Adipose tissue (tissue), 3 donors: ENCODE results near the gene TUBB8B. TPM values are rescaled to one million over a fixed set of nuclear protein-coding genes. Genes with fewer than 3 reads are reported as not detected.
"Not testable (repeated sequence)": the region's sequence is repeated elsewhere in the genome, so short reads cannot be mapped to it uniquely, and the experiment has no call there.

Experiments used
- H3K27ac ChIP-seq: one replicate; pipeline ENCODE4 v1.5.1; 2013; ENCODE audit warnings: low read depth, low read length
- WGBS, 3 donors: extraction: QIAGEN DNeasy Blood & Tissue Kit; methylation state at CpG; one replicate each; pipeline ENCODE4 v1.1.7; 2013; 5-methylcytosine and 5-hydroxymethylcytosine counted together
- polyA plus RNA-seq, 3 donors: library from polyadenylated mRNA; stranded (reverse); fragments of 200-250 nt; gene quantifications; one replicate each; pipeline ENCODE4 v1.2.3, GENCODE V29; 2013
- donor health status: healthy with polysubstance abuse.
- donor health status: Bipolar disorder and iron deficiency.
- donor health status: healthy.

The TUBB8B gene
- polyA plus RNA-seq = under 1 TPM in 2 of 3 donors, not detected in 1; 0.15 to 0.26 TPM

GRCh38 chr18:49176-49665 is at the start of gene TUBB8B:
Gene TUBB8B (minus strand): TSS chr18:49615. CDS start chr18:49557, 58 bp downstream.
- 87 to 89% (median 88%) methylated on average over 24 to 30 of the region's 37 CpGs for WGBS, 3 donors
- not testable (repeated sequence) for H3K27ac ChIP-seq

GRCh38 chr18:97252-97914 is 48.0 kb upstream of the TUBB8B start:
- WGBS, 3 donors = 72 to 90% (median 75%) methylated on average over 15 to 19 of the region's 31 CpGs

DNA sequence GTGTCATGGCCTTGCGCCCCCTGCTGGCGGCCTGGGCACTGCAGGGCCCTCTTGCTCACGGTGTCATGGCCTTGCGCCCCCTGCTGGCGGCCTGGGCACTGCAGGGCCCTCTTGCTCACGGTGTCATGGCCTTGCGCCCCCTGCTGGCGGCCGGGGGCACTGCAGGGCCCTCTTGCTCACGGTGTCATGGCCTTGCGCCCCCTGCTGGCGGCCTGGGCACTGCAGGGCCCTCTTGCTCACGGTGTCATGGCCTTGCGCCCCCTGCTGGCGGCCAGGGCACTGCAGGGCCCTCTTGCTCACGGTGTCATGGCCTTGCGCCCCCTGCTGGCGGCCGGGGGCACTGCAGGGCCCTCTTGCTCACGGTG is 47.3 kb upstream of the TUBB8B start:
- 65 to 80% methylated on average over 1 to 12 of the region's 20 CpGs; no CpG with 5 or more reads in 1 of the 3 donors for WGBS, 3 donors
- not testable (repeated sequence) for H3K27ac ChIP-seq

More at GRCh38 chr18:97252-97914, 48.0 kb upstream of the TUBB8B start:
- H3K27ac ChIP-seq = not testable (repeated sequence)

DNA sequence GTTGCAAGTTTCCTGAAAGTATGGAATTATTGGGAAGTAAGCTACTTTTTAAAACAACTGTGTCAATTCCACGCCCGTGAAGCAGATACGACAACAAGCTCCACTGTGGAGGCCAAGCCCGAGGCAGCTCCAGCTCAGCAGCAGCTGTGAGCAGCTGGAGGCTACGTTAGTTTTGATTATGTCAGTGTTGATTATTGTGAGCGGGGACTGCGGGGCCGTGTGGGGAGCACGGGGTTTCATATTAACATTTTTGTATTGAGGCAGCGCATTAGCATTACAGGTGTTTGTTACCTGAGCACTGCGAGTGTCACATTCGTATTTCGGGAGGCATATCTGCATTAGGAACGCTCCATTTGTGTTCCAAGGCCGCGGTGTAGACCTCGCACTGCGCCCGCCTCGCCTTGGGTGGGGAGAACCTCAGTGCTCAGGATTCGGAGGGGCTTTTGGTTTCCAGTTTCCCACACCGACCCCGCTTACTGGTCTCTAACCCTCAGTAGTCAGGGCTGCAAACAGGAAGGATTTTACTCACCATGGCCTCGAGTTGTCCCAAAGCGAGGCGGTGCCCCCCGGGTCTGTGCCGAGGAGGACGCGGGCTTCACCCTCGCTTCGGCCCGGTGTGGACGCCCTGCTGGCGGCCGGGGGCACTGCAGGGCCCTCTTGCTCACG is 46.8 kb upstream of the TUBB8B start:
- WGBS, 3 donors = 75 to 84% (median 84%) methylated on average over 12 to 17 of the region's 37 CpGs
- H3K27ac ChIP-seq = not testable (repeated sequence)

DNA sequence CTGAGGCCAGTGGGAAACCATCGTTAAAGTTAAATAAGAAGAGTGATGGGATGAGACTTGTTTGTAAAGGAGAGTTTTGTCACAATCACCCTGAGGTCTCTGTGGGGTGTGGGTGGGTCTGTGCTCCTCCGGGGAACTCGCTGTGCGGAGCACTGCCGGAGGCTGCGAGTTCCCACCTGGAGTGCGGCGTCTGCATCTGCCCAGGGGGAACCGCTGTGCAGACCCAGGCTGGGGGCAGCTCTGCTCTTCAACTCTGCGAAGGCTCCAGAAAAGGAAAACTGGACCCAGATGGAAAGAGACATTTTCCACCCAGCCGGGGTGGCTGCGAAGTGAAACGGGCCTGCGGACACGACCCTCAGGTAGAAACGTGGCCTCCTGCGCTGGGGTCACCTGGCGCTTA is 46.2 kb upstream of the TUBB8B start:
- 82 to 91% (median 89%) methylated on average over 16 to 18 of the region's 18 CpGs for WGBS, 3 donors
- H3K27ac ChIP-seq = not testable (repeated sequence)

DNA sequence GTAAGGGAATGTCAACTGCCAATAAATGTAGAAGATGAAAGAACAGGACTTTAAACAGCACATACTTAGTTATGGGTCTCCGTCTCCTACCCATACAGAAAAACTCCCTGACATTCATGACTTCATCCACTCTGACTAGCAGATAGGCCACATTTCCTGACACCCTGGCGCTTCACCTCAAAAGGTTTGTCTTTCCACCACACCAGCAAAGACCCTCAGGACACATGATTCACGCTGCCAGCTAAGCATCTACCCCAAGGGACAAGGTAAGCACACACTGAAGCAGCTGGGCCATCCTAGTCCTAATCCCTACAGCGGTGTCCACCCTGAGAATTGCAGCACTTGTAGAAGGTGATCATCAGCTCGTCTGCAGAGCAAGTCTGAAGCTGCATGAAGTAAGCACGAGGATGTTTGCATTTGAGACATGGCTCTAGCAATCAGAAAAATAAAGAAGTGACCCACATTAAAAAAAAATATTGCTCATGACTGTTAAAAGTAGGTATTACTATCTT is 44.5 kb upstream of the TUBB8B start:
- 69 to 81% (median 79%) methylated on average over 6 of the region's 6 CpGs for WGBS, 3 donors
- not testable (repeated sequence) for H3K27ac ChIP-seq

- 87 to 100% (median 94%) methylated on average over 1 of the region's 1 CpG for WGBS, 3 donors
- H3K27ac ChIP-seq = not testable (repeated sequence)
Measured at GRCh38 chr18:91561-91960, 42.1 kb upstream of the TUBB8B start.

GRCh38 chr18:90396-91193 is 41.2 kb upstream of the TUBB8B start:
- 80 to 81% (median 81%) methylated on average over 14 to 17 of the region's 17 CpGs for WGBS, 3 donors
- H3K27ac ChIP-seq = not testable (repeated sequence)

DNA sequence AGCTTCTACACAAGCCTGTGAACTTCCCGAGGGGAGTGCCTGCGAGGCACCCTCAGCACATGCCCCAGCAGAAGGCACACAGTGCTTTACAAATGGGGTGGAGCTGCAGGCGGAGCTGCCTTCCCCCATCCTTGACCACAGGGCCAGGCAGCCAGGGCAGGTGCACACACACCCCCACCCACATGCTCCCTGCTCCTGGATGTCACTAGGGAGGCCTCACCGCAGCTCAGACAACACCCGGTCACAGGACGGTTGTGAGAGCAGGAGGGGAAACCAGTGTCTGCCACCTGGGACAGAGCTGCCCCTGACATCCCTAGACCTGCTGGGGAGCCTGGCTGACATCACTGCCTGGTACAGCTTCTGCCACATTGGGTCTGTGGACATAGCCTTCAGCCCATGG is 39.7 kb upstream of the TUBB8B start:
- H3K27ac ChIP-seq = not testable (repeated sequence)
- WGBS, 3 donors = 59 to 76% (median 73%) methylated on average over 6 of the region's 6 CpGs

- not testable (repeated sequence) for H3K27ac ChIP-seq
- WGBS, 3 donors = 73 to 86% (median 83%) methylated on average over 9 to 12 of the region's 12 CpGs
Measured at GRCh38 chr18:84801-85200, 35.4 kb upstream of the TUBB8B start.

DNA sequence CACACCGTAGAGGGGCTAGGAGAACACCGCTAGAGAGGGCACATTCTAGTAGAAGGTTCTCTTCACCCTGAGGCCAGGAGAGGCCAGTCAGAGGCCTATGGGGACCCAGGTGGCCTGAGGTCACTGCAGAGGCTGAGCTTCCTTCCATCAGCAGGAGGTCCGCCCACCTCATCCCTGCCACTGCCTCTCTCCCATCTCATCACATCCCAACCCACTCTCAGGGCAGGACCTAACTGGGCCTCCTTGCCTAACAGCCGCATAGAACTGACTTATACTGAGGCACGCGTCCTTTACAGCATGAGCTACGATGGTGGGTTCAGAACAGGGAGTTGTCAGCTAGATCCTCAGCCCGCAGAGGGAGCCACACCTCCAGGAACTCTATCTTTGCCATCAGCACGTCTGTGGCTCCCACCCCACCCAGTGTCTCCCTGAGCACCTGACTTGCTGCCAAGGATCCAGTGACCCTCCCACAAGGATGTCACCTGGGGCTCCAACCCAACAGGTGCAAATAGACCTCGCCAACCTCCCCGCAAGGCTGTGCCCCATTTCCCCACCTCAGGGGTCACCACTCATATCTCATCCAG is 33.3 kb upstream of the TUBB8B start:
- WGBS, 3 donors = 73 to 85% (median 78%) methylated on average over 11 of the region's 11 CpGs
- not testable (repeated sequence) for H3K27ac ChIP-seq

DNA sequence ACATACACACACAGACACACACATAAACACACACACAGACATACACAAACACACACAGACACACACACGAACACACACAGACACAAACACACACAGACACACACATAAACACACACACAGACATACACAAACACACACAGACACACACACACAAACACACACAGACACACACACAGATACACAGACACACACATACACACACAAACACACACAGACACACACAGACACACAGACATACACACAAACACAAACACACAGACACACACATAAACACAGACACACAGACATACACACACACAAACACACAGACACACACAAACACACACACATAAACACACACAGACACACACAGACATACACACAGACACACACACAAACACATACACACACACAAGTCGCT is 31.5 kb upstream of the TUBB8B start:
- H3K27ac ChIP-seq = not testable (repeated sequence)
- 60 to 75% (median 72%) methylated on average over 2 of the region's 2 CpGs for WGBS, 3 donors

DNA sequence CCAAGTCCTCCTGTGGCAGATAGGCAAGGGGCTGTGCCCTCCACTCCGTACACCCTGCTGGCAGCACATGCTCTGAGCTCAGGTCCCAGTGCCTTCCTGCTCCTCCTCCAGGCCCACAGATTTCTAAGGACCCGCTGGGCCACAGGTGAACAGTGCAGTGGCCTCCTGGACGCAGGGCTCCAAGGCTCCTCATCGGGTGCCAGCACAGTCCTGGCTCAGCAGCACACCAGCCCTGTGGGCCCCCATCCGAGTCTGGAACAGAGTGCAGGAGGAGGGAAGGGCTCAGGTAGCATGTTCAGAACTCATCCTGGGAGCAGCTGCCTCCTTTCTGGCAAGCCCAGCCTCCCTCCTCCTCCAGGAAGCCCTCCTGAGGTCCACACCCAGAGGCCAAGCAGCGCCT is 30.8 kb upstream of the TUBB8B start:
- H3K27ac ChIP-seq = not testable (repeated sequence)
- WGBS, 3 donors = 75 to 83% (median 81%) methylated on average over 5 of the region's 6 CpGs

GRCh38 chr18:75525-76160 is 26.2 kb upstream of the TUBB8B start:
- WGBS, 3 donors = 56 to 66% (median 62%) methylated on average over 52 to 57 of the region's 57 CpGs

GRCh38 chr18:73181-73777 is 23.9 kb upstream of the TUBB8B start:
- WGBS, 3 donors = 29 to 43% (median 43%) methylated on average over 31 to 46 of the region's 48 CpGs
- not testable (repeated sequence) for H3K27ac ChIP-seq

More at GRCh38 chr18:75525-76160, 26.2 kb upstream of the TUBB8B start:
- not testable (repeated sequence) for H3K27ac ChIP-seq

GRCh38 chr18:67701-68100 is 18.3 kb upstream of the TUBB8B start:
- WGBS, 3 donors = 61 to 67% (median 67%) methylated on average over 9 of the region's 9 CpGs
- H3K27ac ChIP-seq = not testable (repeated sequence)

DNA sequence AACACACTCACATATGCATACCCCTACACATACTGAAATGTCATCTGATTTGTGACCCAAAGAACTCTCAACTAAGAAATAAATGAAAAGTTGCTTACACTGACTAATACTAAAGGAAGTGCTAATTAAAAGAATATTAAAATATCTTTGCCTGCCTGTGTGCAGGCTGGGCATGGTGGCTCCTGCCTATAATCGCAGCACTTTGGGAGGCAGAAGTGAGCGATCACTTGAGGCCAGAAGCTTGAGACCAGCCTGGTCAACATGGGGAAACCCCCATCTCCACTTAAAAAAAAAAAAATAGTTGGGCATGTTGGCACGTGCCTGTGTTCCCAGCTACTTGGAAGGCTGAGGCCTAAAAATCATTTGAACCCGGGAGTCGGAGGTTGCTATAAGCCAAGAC is 14.9 kb upstream of the TUBB8B start:
- WGBS, 3 donors = 83 to 92% (median 92%) methylated on average over 5 of the region's 5 CpGs
- H3K27ac ChIP-seq = not testable (repeated sequence)

- not testable (repeated sequence) for H3K27ac ChIP-seq
- 88 to 96% (median 94%) methylated on average over 2 of the region's 2 CpGs for WGBS, 3 donors
Measured at GRCh38 chr18:63656-64055, 14.2 kb upstream of the TUBB8B start.
